ENCODE data around the gene PDK2. TPM values are rescaled to one million over a fixed set of nuclear protein-coding genes. Genes with fewer than 3 reads are reported as not detected.

The PDK2 gene
- total and polyA plus RNA-seq, 2 of the 4 experiments (the other 2 are of a cell fraction): 26.7 to 104 TPM

GRCh38 chr17:50143461-50144176 lies 48.5 kb downstream of the PDK2 start:
- no peak overlapping the region for H3K23ac ChIP-seq (ENCODE audit: low read depth, low read length)
- H2AFZ ChIP-seq (replicated peaks; ENCODE audit: low read length, poor library complexity): no peak overlapping the region
- H4K5ac ChIP-seq (ENCODE audit: low read depth, low read length): no peak overlapping the region
- BruUV-seq (replicated peaks): no TSS peak
- H3K4me3 ChIP-seq (ENCODE audit: insufficient read depth, low read depth, low read length): no peak overlapping the region
- ChIA-PET POLR2A (ENCODE audit: unreplicated experiment) (no interaction called here), CTCF (no interaction called here)
- no CpG with 5 or more reads among the region's 20 CpGs for WGBS, 2 experiments (ENCODE audit: extremely low coverage in 2 of 2, insufficient read length in 1 of 2)
- no peak overlapping the region for H2BK20ac ChIP-seq (ENCODE audit: low read depth, low read length)
- no peak overlapping the region for H3K27ac ChIP-seq (ENCODE audit: insufficient read depth, low read length)
- peaks cover 22% of the 10 kb centered on the region for H3K4me1 ChIP-seq (ENCODE audit: control insufficient read depth, insufficient read depth, low read length)
- no peak overlapping the region for H3K4ac ChIP-seq (ENCODE audit: low read depth, low read length)
- H2BK15ac ChIP-seq (ENCODE audit: low read depth, low read length): no peak overlapping the region
- no peaks in the 10 kb centered on the region for H3K9me3 ChIP-seq (ENCODE audit: control insufficient read depth, insufficient read depth, low read length)
- no peak overlapping the region for H2AK5ac ChIP-seq (ENCODE audit: low read depth, low read length)
- H2AK9ac ChIP-seq (replicated peaks; ENCODE audit: low read depth, low read length, poor library complexity): no peak overlapping the region
- DNase-seq (no peak), ATAC-seq (ENCODE audit: low read depth) (no peak)
- peaks cover 63% of the 10 kb centered on the region for H3K36me3 ChIP-seq (ENCODE audit: control insufficient read depth, insufficient read depth, low read length)
- intact Hi-C loops (cut with micrococcal nuclease) (no loop called here), in situ Hi-C loops (cut with MboI; ENCODE audit: low sequenced_read_pairs) (no loop called here), dilution Hi-C loops (cut with HindIII; ENCODE audit: low sequenced_read_pairs, unreplicated experiment) (no loop called here)
- TF ChIP-seq CHD1 (IDR thresholded peaks at IDR 0.05; ENCODE audit: low read depth, low read length) (no peak), SMC3 (IDR thresholded peaks at IDR 0.05; ENCODE audit: low read depth, low read length) (no peak), FOS (IDR thresholded peaks at IDR 0.05; ENCODE audit: low read depth, low read length) (no peak), RCOR1 (IDR thresholded peaks at IDR 0.05; ENCODE audit: insufficient replicate concordance, low read length) (no peak), CTCF (conservative IDR thresholded peaks at IDR 0.05; ENCODE audit: low read depth, low read length) (no peak), CEBPB (IDR thresholded peaks at IDR 0.05; ENCODE audit: low read depth, low read length) (no peak), MXI1 (IDR thresholded peaks at IDR 0.05; ENCODE audit: borderline replicate concordance, low read depth, low read length) (no peak), NFE2L2 (IDR thresholded peaks at IDR 0.05; ENCODE audit: low read depth, low read length) (no peak)
- peaks cover 20 to 95% of the 10 kb centered on the region in 2 experiments for H3K79me1 ChIP-seq (ENCODE audit: low read depth in 1 of 2, low read length in 2 of 2)
- H4K8ac ChIP-seq (ENCODE audit: low read depth in 2 of 2, low read length in 2 of 2): no peak overlapping the region
- peaks cover 94% of the 10 kb centered on the region for H4K20me1 ChIP-seq (ENCODE audit: insufficient read depth, low read length)
- H3K27me3 ChIP-seq (ENCODE audit: control insufficient read depth, insufficient read depth, low read length): no peaks in the 10 kb centered on the region
- no peak overlapping the region for H2BK120ac ChIP-seq (ENCODE audit: low read depth, low read length)
- H2BK5ac ChIP-seq (ENCODE audit: low read depth, low read length, poor library complexity, severe bottlenecking): no peak overlapping the region
- H4K91ac ChIP-seq (ENCODE audit: insufficient read depth, low read depth, low read length): no peak overlapping the region
- H3K14ac ChIP-seq (replicated peaks; ENCODE audit: low read depth, low read length): no peak overlapping the region
- peaks cover 2% of the 10 kb centered on the region; the same call in 1 of the 2 replicates for H3K9me1 ChIP-seq (ENCODE audit: insufficient read depth, low read length)
- H3K9ac ChIP-seq (ENCODE audit: low read depth, low read length): no peak overlapping the region
- no peak overlapping the region for H3K4me2 ChIP-seq (ENCODE audit: low read depth, low read length)
- H3K18ac ChIP-seq (ENCODE audit: low read depth, low read length): no peak overlapping the region
- no peak overlapping the region for H3K56ac ChIP-seq (ENCODE audit: extremely low read depth, insufficient read depth, low read length)
